Osteocyte (in vitro differentiated cells): ENCODE data around the gene CORO1C. TPM values are rescaled to one million over a fixed set of nuclear protein-coding genes. Genes with fewer than 3 reads are reported as not detected.
"Not testable (repeated sequence)": the region's sequence is repeated elsewhere in the genome, so short reads cannot be mapped to it uniquely, and the experiment has no call there.

Experiments used
- DNase-seq: peaks from one replicate; pipeline ENCODE4 v3.0.0; 2021; ENCODE audit warnings: mixed read lengths; ENCODE audit not compliant: unreplicated experiment; ENCODE audit errors: extremely low spot score
- H3K27ac Mint-ChIP-seq: one replicate; pipeline ENCODE4 v1.8.0; 2021; ENCODE audit warnings: mild to moderate bottlenecking, mixed read lengths; ENCODE audit not compliant: unreplicated experiment
- H3K27me3 Mint-ChIP-seq: one replicate; pipeline ENCODE4 v1.8.0; 2021; ENCODE audit warnings: mixed read lengths; ENCODE audit not compliant: unreplicated experiment
- H3K36me3 Mint-ChIP-seq: one replicate; pipeline ENCODE4 v1.8.0; 2021; ENCODE audit warnings: mixed read lengths; ENCODE audit not compliant: unreplicated experiment
- H3K4me1 Mint-ChIP-seq: one replicate; pipeline ENCODE4 v1.8.0; 2021; ENCODE audit warnings: mixed read lengths; ENCODE audit not compliant: unreplicated experiment
- H3K4me3 Mint-ChIP-seq: one replicate; pipeline ENCODE4 v1.8.0; 2021; ENCODE audit warnings: mild to moderate bottlenecking, moderate library complexity, mixed read lengths; ENCODE audit not compliant: unreplicated experiment
- H3K9me3 Mint-ChIP-seq: one replicate; pipeline ENCODE4 v1.8.0; 2021; ENCODE audit warnings: mixed read lengths; ENCODE audit not compliant: unreplicated experiment
- CTCF ChIP-seq: fragments of 200-600 bp; sonication (generic); IDR thresholded peaks from 2 replicates; pipeline ENCODE4 v1.5.0; 2021; ENCODE audit warnings: antibody characterized with exemption, mild to moderate bottlenecking, moderate library complexity
- total RNA-seq: library from RNA; stranded (reverse); gene quantifications from 2 replicates; pipeline ENCODE4 v1.2.1, GENCODE V29; 2021

The CORO1C gene
- total RNA-seq, 1 donor from 2014 or later = 234 TPM

GRCh38 chr12:108621161-108621560, 110.2 kb downstream of the CORO1C start:
- Mint-ChIP-seq H3K36me3 (no peaks in the 10 kb centered on the region), H3K9me3 (no peaks in the 10 kb centered on the region), H3K4me3 (no peak overlapping the region), H3K27me3 (no peaks in the 10 kb centered on the region), H3K27ac (peak overlapping the region; percentile 9), H3K4me1 (peaks cover 19% of the 10 kb centered on the region)
- TF ChIP-seq CTCF = no peak
- DNase-seq = no peak

- no peak for TF ChIP-seq CTCF
- H3K9me3 Mint-ChIP-seq = no peaks in the 10 kb centered on the region
- peaks cover 1% of the 10 kb centered on the region for H3K36me3 Mint-ChIP-seq
- no peaks in the 10 kb centered on the region for H3K27me3 Mint-ChIP-seq
- DNase-seq = no peak
- peaks cover 19% of the 10 kb centered on the region for H3K4me1 Mint-ChIP-seq
- no peak overlapping the region for H3K27ac Mint-ChIP-seq
- no peak overlapping the region for H3K4me3 Mint-ChIP-seq
Measured at GRCh38 chr12:108620236-108620879, 111.0 kb downstream of the CORO1C start.

GRCh38 chr12:108619369-108620160, 111.8 kb downstream of the CORO1C start:
- Mint-ChIP-seq H3K9me3 (no peaks in the 10 kb centered on the region), H3K27ac (no peak overlapping the region), H3K4me1 (peaks cover 19% of the 10 kb centered on the region), H3K36me3 (peaks cover 1% of the 10 kb centered on the region), H3K4me3 (no peak overlapping the region), H3K27me3 (no peaks in the 10 kb centered on the region)
- DNase-seq = no peak
- TF ChIP-seq CTCF = no peak

GRCh38 chr12:108618953-108619274, 112.4 kb downstream of the CORO1C start:
- DNase-seq, H3K36me3 Mint-ChIP-seq, H3K27me3 Mint-ChIP-seq, H3K27ac Mint-ChIP-seq, H3K9me3 Mint-ChIP-seq, H3K4me3 Mint-ChIP-seq: not testable (repeated sequence)
- peaks cover 19% of the 10 kb centered on the region for H3K4me1 Mint-ChIP-seq

GRCh38 chr12:108618079-108618952, 113.0 kb downstream of the CORO1C start:
- DNase-seq = peak; percentile 94
- no peaks in the 10 kb centered on the region for H3K9me3 Mint-ChIP-seq
- no peak overlapping the region for H3K27ac Mint-ChIP-seq
- H3K4me3 Mint-ChIP-seq = no peak overlapping the region
- no peaks in the 10 kb centered on the region for H3K27me3 Mint-ChIP-seq
- peaks cover 22% of the 10 kb centered on the region for H3K4me1 Mint-ChIP-seq
- TF ChIP-seq CTCF = peak; percentile 99
- H3K36me3 Mint-ChIP-seq = peaks cover 1% of the 10 kb centered on the region
